Neural progenitor cell (in vitro differentiated cells): ENCODE results near the gene SCYGR8.

Experiments used
- EZH2 ChIP-seq: fragments of 200-600 bp; sonication (generic); IDR thresholded peaks from 2 replicates; pipeline ENCODE4 v1.6.1; 2017; ENCODE audit warnings: antibody characterized with exemption, mild to moderate bottlenecking, moderate library complexity
- TF ChIP-seq, protein P1 (sequence below): fragments of 200-600 bp; sonication (generic); IDR thresholded peaks from 2 replicates; pipeline ENCODE4 v1.5.1; 2017; ENCODE audit warnings: antibody characterized with exemption, mild to moderate bottlenecking

DNA sequence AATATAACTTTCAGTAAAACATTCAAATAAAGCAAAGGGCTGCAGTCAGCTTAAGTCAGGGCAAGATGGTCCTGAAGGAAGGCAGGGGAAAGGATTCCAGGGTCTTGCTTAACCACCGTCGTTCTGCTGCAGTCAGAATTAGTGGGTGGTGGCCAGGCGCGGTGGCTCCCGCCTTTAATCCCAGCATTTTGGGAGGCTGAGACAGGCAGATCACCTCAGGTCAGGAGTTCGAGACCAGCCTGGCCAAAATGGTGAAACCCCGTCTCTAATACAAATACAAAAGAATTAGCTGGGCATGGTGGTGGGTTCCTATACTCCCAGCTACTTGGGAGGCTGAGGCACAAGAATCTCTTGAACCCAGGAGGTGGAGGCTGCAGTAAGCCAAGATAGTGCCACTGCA, 34.7 kb upstream of the SCYGR8 start:
- TF ChIP-seq, protein P1, sequence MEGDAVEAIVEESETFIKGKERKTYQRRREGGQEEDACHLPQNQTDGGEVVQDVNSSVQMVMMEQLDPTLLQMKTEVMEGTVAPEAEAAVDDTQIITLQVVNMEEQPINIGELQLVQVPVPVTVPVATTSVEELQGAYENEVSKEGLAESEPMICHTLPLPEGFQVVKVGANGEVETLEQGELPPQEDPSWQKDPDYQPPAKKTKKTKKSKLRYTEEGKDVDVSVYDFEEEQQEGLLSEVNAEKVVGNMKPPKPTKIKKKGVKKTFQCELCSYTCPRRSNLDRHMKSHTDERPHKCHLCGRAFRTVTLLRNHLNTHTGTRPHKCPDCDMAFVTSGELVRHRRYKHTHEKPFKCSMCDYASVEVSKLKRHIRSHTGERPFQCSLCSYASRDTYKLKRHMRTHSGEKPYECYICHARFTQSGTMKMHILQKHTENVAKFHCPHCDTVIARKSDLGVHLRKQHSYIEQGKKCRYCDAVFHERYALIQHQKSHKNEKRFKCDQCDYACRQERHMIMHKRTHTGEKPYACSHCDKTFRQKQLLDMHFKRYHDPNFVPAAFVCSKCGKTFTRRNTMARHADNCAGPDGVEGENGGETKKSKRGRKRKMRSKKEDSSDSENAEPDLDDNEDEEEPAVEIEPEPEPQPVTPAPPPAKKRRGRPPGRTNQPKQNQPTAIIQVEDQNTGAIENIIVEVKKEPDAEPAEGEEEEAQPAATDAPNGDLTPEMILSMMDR, result no peak
- TF ChIP-seq EZH2, result no peak
